ENCODE results near the gene RGS4. TPM values are rescaled to one million over a fixed set of nuclear protein-coding genes. Genes with fewer than 3 reads are reported as not detected.
A peak's percentile ranks its signal among the peaks of the same experiment; 100 is the strongest.
"Not testable (repeated sequence)": the region's sequence is repeated elsewhere in the genome, so short reads cannot be mapped to it uniquely, and the experiment has no call there.

Gene RGS4
- total RNA-seq, 1 donor from 2014 or later, result 121 TPM

GRCh38 chr1:163085904-163086268 is 16.7 kb downstream of the RGS4 start:
- H3K36me3 Mint-ChIP-seq (ENCODE audit: unreplicated experiment), result no peaks in the 10 kb centered on the region
- H3K4me1 Mint-ChIP-seq (ENCODE audit: unreplicated experiment), result peaks cover 41% of the 10 kb centered on the region
- H3K27ac Mint-ChIP-seq (ENCODE audit: unreplicated experiment), result peak overlapping the region; percentile 91
- TF ChIP-seq CTCF (IDR thresholded peaks at IDR 0.05), result no peak
- H3K27me3 Mint-ChIP-seq (ENCODE audit: unreplicated experiment), result no peaks in the 10 kb centered on the region
- no peak overlapping the region for H3K4me3 Mint-ChIP-seq (ENCODE audit: unreplicated experiment)
- H3K9me3 Mint-ChIP-seq (ENCODE audit: unreplicated experiment), result no peaks in the 10 kb centered on the region
- no peak for DNase-seq (ENCODE audit: extremely low spot score, unreplicated experiment)

- H3K4me1 Mint-ChIP-seq (ENCODE audit: unreplicated experiment), result peaks cover 28% of the 10 kb centered on the region
- not testable (repeated sequence) for H3K27ac Mint-ChIP-seq (ENCODE audit: unreplicated experiment); H3K4me3 Mint-ChIP-seq (ENCODE audit: unreplicated experiment); H3K9me3 Mint-ChIP-seq (ENCODE audit: unreplicated experiment); DNase-seq (ENCODE audit: extremely low spot score, unreplicated experiment); H3K36me3 Mint-ChIP-seq (ENCODE audit: unreplicated experiment); H3K27me3 Mint-ChIP-seq (ENCODE audit: unreplicated experiment)
Measured at GRCh38 chr1:163089117-163089516, 20.0 kb downstream of the RGS4 start.

GRCh38 chr1:163090321-163090945 is 21.3 kb downstream of the RGS4 start:
- Mint-ChIP-seq H3K27me3 (ENCODE audit: unreplicated experiment) (no peaks in the 10 kb centered on the region), H3K27ac (ENCODE audit: unreplicated experiment) (no peak overlapping the region), H3K4me3 (ENCODE audit: unreplicated experiment) (no peak overlapping the region), H3K4me1 (ENCODE audit: unreplicated experiment) (peaks cover 26% of the 10 kb centered on the region), H3K36me3 (ENCODE audit: unreplicated experiment) (no peaks in the 10 kb centered on the region), H3K9me3 (ENCODE audit: unreplicated experiment) (no peaks in the 10 kb centered on the region)
- DNase-seq (ENCODE audit: extremely low spot score, unreplicated experiment), result no peak
- TF ChIP-seq CTCF (IDR thresholded peaks at IDR 0.05), result no peak

GRCh38 chr1:163093169-163093568 is 24.0 kb downstream of the RGS4 start:
- no peak overlapping the region for H3K4me3 Mint-ChIP-seq (ENCODE audit: unreplicated experiment)
- peaks cover 15% of the 10 kb centered on the region for H3K4me1 Mint-ChIP-seq (ENCODE audit: unreplicated experiment)
- no peak overlapping the region for H3K27ac Mint-ChIP-seq (ENCODE audit: unreplicated experiment)
- H3K36me3 Mint-ChIP-seq (ENCODE audit: unreplicated experiment), result no peaks in the 10 kb centered on the region
- TF ChIP-seq CTCF (IDR thresholded peaks at IDR 0.05), result no peak
- no peak for DNase-seq (ENCODE audit: extremely low spot score, unreplicated experiment)
- H3K27me3 Mint-ChIP-seq (ENCODE audit: unreplicated experiment), result no peaks in the 10 kb centered on the region
- H3K9me3 Mint-ChIP-seq (ENCODE audit: unreplicated experiment), result no peaks in the 10 kb centered on the region

- DNase-seq (ENCODE audit: extremely low spot score, unreplicated experiment), result no peak
- Mint-ChIP-seq H3K9me3 (ENCODE audit: unreplicated experiment) (no peaks in the 10 kb centered on the region), H3K4me1 (ENCODE audit: unreplicated experiment) (peaks cover 15% of the 10 kb centered on the region), H3K27ac (ENCODE audit: unreplicated experiment) (no peak overlapping the region), H3K36me3 (ENCODE audit: unreplicated experiment) (no peaks in the 10 kb centered on the region), H3K27me3 (ENCODE audit: unreplicated experiment) (no peaks in the 10 kb centered on the region), H3K4me3 (ENCODE audit: unreplicated experiment) (no peak overlapping the region)
- no peak for TF ChIP-seq CTCF (IDR thresholded peaks at IDR 0.05)
Measured at GRCh38 chr1:163093579-163093978, 24.4 kb downstream of the RGS4 start.

GRCh38 chr1:163094182-163094581 is 25.0 kb downstream of the RGS4 start:
- Mint-ChIP-seq H3K4me3 (ENCODE audit: unreplicated experiment) (no peak overlapping the region), H3K27me3 (ENCODE audit: unreplicated experiment) (no peaks in the 10 kb centered on the region), H3K4me1 (ENCODE audit: unreplicated experiment) (peaks cover 15% of the 10 kb centered on the region), H3K36me3 (ENCODE audit: unreplicated experiment) (no peaks in the 10 kb centered on the region), H3K9me3 (ENCODE audit: unreplicated experiment) (no peaks in the 10 kb centered on the region), H3K27ac (ENCODE audit: unreplicated experiment) (no peak overlapping the region)
- DNase-seq (ENCODE audit: extremely low spot score, unreplicated experiment), result no peak
- TF ChIP-seq CTCF (IDR thresholded peaks at IDR 0.05), result no peak
